Measurements from ENCODE around the gene BMS1. TPM values are rescaled to one million over a fixed set of nuclear protein-coding genes. Genes with fewer than 3 reads are reported as not detected.

The BMS1 gene
- total RNA-seq, 1 donor from 2014 or later = 14.1 TPM

GRCh38 chr10:42877496-42878030, 95.0 kb downstream of the BMS1 start:
- Mint-ChIP-seq H3K27me3 (ENCODE audit: low read depth) (peaks cover 10% of the 10 kb centered on the region), H3K4me1 (ENCODE audit: low read depth) (peaks cover 9% of the 10 kb centered on the region), H3K36me3 (ENCODE audit: low read depth) (peaks cover 8% of the 10 kb centered on the region), H3K9me3 (ENCODE audit: low read depth) (peaks cover 10% of the 10 kb centered on the region), H3K4me3 (ENCODE audit: unreplicated experiment) (no peak overlapping the region), H3K27ac (ENCODE audit: unreplicated experiment) (no peak overlapping the region)
- TF ChIP-seq, protein P1, sequence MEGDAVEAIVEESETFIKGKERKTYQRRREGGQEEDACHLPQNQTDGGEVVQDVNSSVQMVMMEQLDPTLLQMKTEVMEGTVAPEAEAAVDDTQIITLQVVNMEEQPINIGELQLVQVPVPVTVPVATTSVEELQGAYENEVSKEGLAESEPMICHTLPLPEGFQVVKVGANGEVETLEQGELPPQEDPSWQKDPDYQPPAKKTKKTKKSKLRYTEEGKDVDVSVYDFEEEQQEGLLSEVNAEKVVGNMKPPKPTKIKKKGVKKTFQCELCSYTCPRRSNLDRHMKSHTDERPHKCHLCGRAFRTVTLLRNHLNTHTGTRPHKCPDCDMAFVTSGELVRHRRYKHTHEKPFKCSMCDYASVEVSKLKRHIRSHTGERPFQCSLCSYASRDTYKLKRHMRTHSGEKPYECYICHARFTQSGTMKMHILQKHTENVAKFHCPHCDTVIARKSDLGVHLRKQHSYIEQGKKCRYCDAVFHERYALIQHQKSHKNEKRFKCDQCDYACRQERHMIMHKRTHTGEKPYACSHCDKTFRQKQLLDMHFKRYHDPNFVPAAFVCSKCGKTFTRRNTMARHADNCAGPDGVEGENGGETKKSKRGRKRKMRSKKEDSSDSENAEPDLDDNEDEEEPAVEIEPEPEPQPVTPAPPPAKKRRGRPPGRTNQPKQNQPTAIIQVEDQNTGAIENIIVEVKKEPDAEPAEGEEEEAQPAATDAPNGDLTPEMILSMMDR (IDR thresholded peaks at IDR 0.05) = no peak
- no peak for DNase-seq (ENCODE audit: low spot score)

DNA sequence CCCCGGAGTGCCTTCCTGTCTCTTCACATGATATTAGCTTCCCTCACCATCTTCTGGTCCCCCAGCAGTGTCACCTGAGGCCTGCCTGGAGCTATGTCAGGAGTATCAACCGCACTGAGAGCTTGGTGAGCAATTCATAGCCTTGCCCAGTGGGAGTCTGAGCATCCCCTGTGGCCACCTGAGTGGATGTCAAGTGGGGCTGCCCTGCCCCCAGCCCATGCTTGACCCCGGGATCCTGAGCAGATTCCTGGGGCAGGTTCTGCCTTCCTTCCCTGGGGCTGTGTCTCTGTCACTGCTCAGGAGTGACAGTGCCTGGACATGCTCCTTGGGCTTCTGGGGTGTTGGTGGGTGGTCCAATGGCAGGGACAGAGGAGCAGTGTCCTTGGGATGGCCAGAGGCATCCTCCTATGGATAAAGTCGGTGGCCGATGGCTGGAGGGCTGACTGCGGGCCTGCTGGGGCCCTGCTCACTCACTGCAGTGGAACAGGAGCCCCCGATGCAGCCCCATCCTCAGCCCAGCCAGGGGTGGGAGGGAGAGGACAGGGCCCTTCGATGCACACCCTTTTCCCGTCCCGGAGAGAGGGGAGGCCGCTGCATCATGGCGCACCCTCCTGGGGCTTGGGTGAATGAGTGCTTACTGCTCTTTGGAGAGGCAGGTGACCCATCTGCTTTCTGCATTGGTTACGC, 95.7 kb downstream of the BMS1 start:
- TF ChIP-seq, protein P1 (IDR thresholded peaks at IDR 0.05) = no peak
- no peak overlapping the region for H3K4me3 Mint-ChIP-seq (ENCODE audit: unreplicated experiment)
- H3K4me1 Mint-ChIP-seq (ENCODE audit: low read depth) = peaks cover 9% of the 10 kb centered on the region
- peaks cover 10% of the 10 kb centered on the region for H3K27me3 Mint-ChIP-seq (ENCODE audit: low read depth)
- H3K36me3 Mint-ChIP-seq (ENCODE audit: low read depth) = peaks cover 9% of the 10 kb centered on the region
- no peak for DNase-seq (ENCODE audit: low spot score)
- no peak overlapping the region for H3K27ac Mint-ChIP-seq (ENCODE audit: unreplicated experiment)
- peaks cover 18% of the 10 kb centered on the region for H3K9me3 Mint-ChIP-seq (ENCODE audit: low read depth)

GRCh38 chr10:42878821-42879195, 96.2 kb downstream of the BMS1 start:
- peaks cover 9% of the 10 kb centered on the region for H3K4me1 Mint-ChIP-seq (ENCODE audit: low read depth)
- H3K4me3 Mint-ChIP-seq (ENCODE audit: unreplicated experiment) = no peak overlapping the region
- H3K9me3 Mint-ChIP-seq (ENCODE audit: low read depth) = peaks cover 18% of the 10 kb centered on the region
- peaks cover 10% of the 10 kb centered on the region for H3K27me3 Mint-ChIP-seq (ENCODE audit: low read depth)
- H3K27ac Mint-ChIP-seq (ENCODE audit: unreplicated experiment) = no peak overlapping the region
- TF ChIP-seq, protein P1 (IDR thresholded peaks at IDR 0.05) = no peak
- DNase-seq (ENCODE audit: low spot score) = no peak
- peaks cover 9% of the 10 kb centered on the region for H3K36me3 Mint-ChIP-seq (ENCODE audit: low read depth)

DNA sequence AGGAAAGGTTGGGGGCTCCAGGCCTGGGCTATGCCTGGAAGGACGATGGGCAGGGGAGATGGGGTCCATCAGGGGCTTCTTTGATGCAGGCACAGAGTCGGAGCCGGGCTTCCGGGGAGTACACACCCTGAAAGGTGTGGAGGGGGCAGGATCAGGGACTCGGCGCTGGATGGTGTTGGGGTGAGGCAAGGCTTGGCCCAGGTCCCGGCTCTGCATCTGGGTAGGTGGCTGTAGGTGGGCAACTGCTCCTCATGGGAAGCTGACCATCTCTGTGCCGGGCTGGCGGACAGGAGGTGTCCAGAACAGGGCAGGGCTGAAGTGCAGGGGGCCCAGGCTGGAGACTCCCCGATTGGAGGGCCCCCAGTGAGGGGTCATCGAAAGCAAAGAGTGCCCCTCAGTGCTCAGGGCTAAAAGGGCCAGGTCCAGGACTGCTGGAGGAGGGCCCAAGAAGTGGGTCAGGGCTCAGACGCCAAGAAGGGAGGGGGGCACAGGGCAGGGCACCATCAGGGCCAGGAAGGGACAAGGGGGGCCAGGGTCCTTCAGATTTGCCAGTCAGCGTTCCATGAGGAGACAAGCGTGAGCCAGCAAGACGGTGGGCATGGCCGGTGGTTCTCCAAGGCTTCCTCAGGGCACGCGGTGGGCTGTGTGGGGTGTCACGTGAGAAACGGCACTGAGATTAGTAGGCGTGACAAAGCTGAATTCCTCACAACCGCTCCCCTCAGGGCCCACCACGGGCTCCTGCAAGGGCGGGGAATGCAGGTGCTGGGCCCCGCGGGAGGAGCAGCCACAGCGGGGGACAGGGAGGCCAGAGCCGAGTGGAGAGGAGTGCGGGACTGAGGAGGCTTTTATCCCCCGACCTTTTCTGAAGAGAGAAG, 97.0 kb downstream of the BMS1 start:
- peaks cover 9% of the 10 kb centered on the region for H3K4me1 Mint-ChIP-seq (ENCODE audit: low read depth)
- H3K36me3 Mint-ChIP-seq (ENCODE audit: low read depth) = peaks cover 9% of the 10 kb centered on the region
- TF ChIP-seq, protein P1 (IDR thresholded peaks at IDR 0.05) = no peak
- H3K27ac Mint-ChIP-seq (ENCODE audit: unreplicated experiment) = no peak overlapping the region
- peaks cover 10% of the 10 kb centered on the region for H3K27me3 Mint-ChIP-seq (ENCODE audit: low read depth)
- DNase-seq (ENCODE audit: low spot score) = no peak
- no peak overlapping the region for H3K4me3 Mint-ChIP-seq (ENCODE audit: unreplicated experiment)
- H3K9me3 Mint-ChIP-seq (ENCODE audit: low read depth) = peaks cover 18% of the 10 kb centered on the region

- H3K36me3 Mint-ChIP-seq (ENCODE audit: low read depth) = peaks cover 9% of the 10 kb centered on the region
- TF ChIP-seq, protein P1 (IDR thresholded peaks at IDR 0.05) = no peak
- H3K4me1 Mint-ChIP-seq (ENCODE audit: low read depth) = peaks cover 9% of the 10 kb centered on the region
- H3K27me3 Mint-ChIP-seq (ENCODE audit: low read depth) = peaks cover 10% of the 10 kb centered on the region
- H3K27ac Mint-ChIP-seq (ENCODE audit: unreplicated experiment) = no peak overlapping the region
- H3K9me3 Mint-ChIP-seq (ENCODE audit: low read depth) = peaks cover 18% of the 10 kb centered on the region
- no peak overlapping the region for H3K4me3 Mint-ChIP-seq (ENCODE audit: unreplicated experiment)
- no peak for DNase-seq (ENCODE audit: low spot score)
Measured at GRCh38 chr10:42880255-42880620, 97.6 kb downstream of the BMS1 start.
